Liver (tissue), 9 donors: Measurements from ENCODE around the gene ANTXR1. TPM values are rescaled to one million over a fixed set of nuclear protein-coding genes. Genes with fewer than 3 reads are reported as not detected.

Experiments
- DNase-seq: peaks from one replicate; pipeline ENCODE4 v3.0.0-alpha.2; 2017; ENCODE audit warnings: low spot score
- H3K27ac ChIP-seq, 2 donors: one replicate each; pipeline ENCODE4 v1.7.0; 2013; ENCODE audit warnings: inconsistent platforms in 2 of 2, low read length in 2 of 2, control low read depth in 1 of 2, low read depth in 1 of 2, mild to moderate bottlenecking in 1 of 2
- H3K27me3 ChIP-seq, 4 donors: one replicate each; pipeline versions ENCODE4 v1.6.1 to v1.7.0; 2013; ENCODE audit warnings: low read length in 3 of 4, inconsistent platforms in 1 of 4, mild to moderate bottlenecking in 1 of 4, moderate library complexity in 1 of 4; ENCODE audit not compliant: control insufficient read depth in 4 of 4, insufficient read depth in 4 of 4
- H3K36me3 ChIP-seq, 4 donors: one replicate each; pipeline versions ENCODE4 v1.6.1 to v1.7.0; 2013; ENCODE audit warnings: low read length in 3 of 4, mild to moderate bottlenecking in 3 of 4, low read depth in 1 of 4, moderate library complexity in 1 of 4; ENCODE audit not compliant: control insufficient read depth in 4 of 4, insufficient read depth in 3 of 4
- H3K4me1 ChIP-seq, 4 donors: one replicate each; pipeline versions ENCODE4 v1.6.1 to v1.7.0; 2013; ENCODE audit warnings: low read length in 3 of 4, mild to moderate bottlenecking in 3 of 4, moderate library complexity in 1 of 4; ENCODE audit not compliant: control insufficient read depth in 4 of 4, insufficient read depth in 4 of 4
- H3K4me3 ChIP-seq, 3 donors: one replicate each; pipeline versions ENCODE4 v1.6.1 to v1.7.0; 2013; ENCODE audit warnings: low read length in 3 of 3, control low read depth in 1 of 3, low read depth in 1 of 3, mild to moderate bottlenecking in 1 of 3
- H3K9ac ChIP-seq, 2 donors: one replicate each; pipeline ENCODE4 v1.7.0; 2013; ENCODE audit warnings: low read length in 2 of 2, mild to moderate bottlenecking in 2 of 2, moderate library complexity in 2 of 2, control low read depth in 1 of 2, low read depth in 1 of 2
- H3K9me3 ChIP-seq, 4 donors: one replicate each; pipeline versions ENCODE4 v1.6.1 to v1.7.0; 2013; ENCODE audit warnings: low read length in 3 of 4; ENCODE audit not compliant: control insufficient read depth in 4 of 4
- EGR1 ChIP-seq, 2 donors: IDR thresholded peaks; 2 replicates each; pipeline ENCODE4 v1.6.1; 2016 to 2018; ENCODE audit warnings: antibody characterized with exemption in 2 of 2, low read depth in 2 of 2
- FOXA2 ChIP-seq: IDR thresholded peaks from 2 replicates; pipeline ENCODE4 v1.6.1; 2016; ENCODE audit warnings: antibody characterized with exemption
- GABPA ChIP-seq, 2 donors: IDR thresholded peaks in 1 of 2; conservative IDR thresholded peaks in 1 of 2; 2 replicates each; pipeline ENCODE4 v1.6.1; 2016; ENCODE audit warnings: antibody characterized with exemption in 2 of 2, mild to moderate bottlenecking in 1 of 2, moderate library complexity in 1 of 2
- HNF4A ChIP-seq, 2 donors: conservative IDR thresholded peaks; 2 replicates each; pipeline ENCODE4 v1.6.1; 2016; ENCODE audit warnings: antibody characterized with exemption in 2 of 2, mild to moderate bottlenecking in 2 of 2
- HNF4G ChIP-seq: IDR thresholded peaks from 2 replicates; pipeline ENCODE4 v1.6.1; 2016; ENCODE audit warnings: antibody characterized with exemption
- JUND ChIP-seq, 2 donors: IDR thresholded peaks; 2 replicates each; pipeline ENCODE4 v1.6.1; 2016; ENCODE audit warnings: antibody characterized with exemption in 2 of 2
- NR2F2 ChIP-seq: IDR thresholded peaks from 2 replicates; pipeline ENCODE4 v1.6.1; 2016; ENCODE audit warnings: antibody characterized with exemption
- REST ChIP-seq: IDR thresholded peaks from 2 replicates; pipeline ENCODE4 v1.6.1; 2016; ENCODE audit warnings: antibody characterized with exemption, mild to moderate bottlenecking
- RXRA ChIP-seq, 2 donors: IDR thresholded peaks; 2 replicates each; pipeline ENCODE4 v1.6.1; 2017 to 2018; ENCODE audit warnings: antibody characterized with exemption in 2 of 2, mild to moderate bottlenecking in 1 of 2
- TAF1 ChIP-seq: conservative IDR thresholded peaks from 2 replicates; pipeline ENCODE4 v1.6.1; 2016; ENCODE audit warnings: antibody characterized with exemption, mild to moderate bottlenecking
- WGBS: extraction: QIAGEN DNeasy Blood & Tissue Kit; methylation state at CpG from one replicate; pipeline ENCODE4 v1.1.7; 2013; 5-methylcytosine and 5-hydroxymethylcytosine counted together
- polyA plus RNA-seq, 2 donors: library from polyadenylated mRNA; stranded (reverse) in 1 of 2; unstranded in 1 of 2; fragments of 200-250 nt in 1 of 2; fragments of >200 nt in 1 of 2; fragmentation: Nextera tagmentation in 1 of 2; extraction: Ambion mirVana in 1 of 2; gene quantifications; one replicate each; pipeline versions ENCODE4 v1.2.1 to v1.2.3, GENCODE V29; 2013 to 2015
- total RNA-seq, 2 donors: library from RNA; depleted of rRNA; stranded (reverse); fragments of >200 nt; gene quantifications; one replicate each; pipeline ENCODE4 v1.2.3, GENCODE V29; 2014
- TF ChIP-seq, protein P1 (sequence below): fragments of 150-350 bp; IDR thresholded peaks from 2 replicates; pipeline ENCODE4 v1.5.1; 2017; ENCODE audit warnings: improper control_type of control experiment, low read depth, low read length; ENCODE audit not compliant: missing input control
- donor health status: healthy.
- donor health status: healthy.
- donor health status: healthy.
- donor health status: healthy.
- donor health status: healthy.

The ANTXR1 gene
- total and polyA plus RNA-seq, 4 donors = 0.60 to 3.6 (median 1.8) TPM

DNA sequence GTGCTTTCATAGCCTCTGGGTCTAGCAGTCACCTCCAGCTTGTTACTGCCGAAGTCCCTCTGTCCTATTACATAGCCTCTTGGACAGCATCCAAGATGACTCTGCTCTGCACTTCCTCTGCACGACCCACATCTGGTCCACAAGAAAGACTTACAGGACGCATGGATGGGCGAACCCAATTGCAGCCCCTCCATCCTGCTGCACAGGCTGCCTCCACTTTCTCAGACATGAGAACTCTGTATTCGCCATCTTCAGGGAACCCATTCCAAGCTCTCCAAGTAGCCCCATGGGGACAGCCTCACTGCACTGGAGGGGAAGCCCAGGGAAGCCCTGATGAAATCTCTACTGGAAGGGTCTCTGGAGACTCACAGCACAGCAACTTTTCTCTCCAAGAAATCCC is 201.9 kb downstream of the ANTXR1 start:
- H3K27me3 ChIP-seq = no peaks in the 10 kb centered on the region
- no peaks in the 10 kb centered on the region for H3K9me3 ChIP-seq
- no peak overlapping the region for H3K27ac ChIP-seq
- no peak for DNase-seq
- TF ChIP-seq HNF4G (no peak), TAF1 (no peak), REST (no peak), FOXA2 (no peak), EGR1 (IDR thresholded peaks at IDR 0.05; ENCODE audit: low read depth in 2 of 2) (no peak), GABPA (IDR thresholded peaks at IDR 0.05 in 1 of 2, conservative IDR thresholded peaks at IDR 0.05 in 1 of 2) (no peak), RXRA (IDR thresholded peaks at IDR 0.05) (no peak), NR2F2 (no peak), JUND (IDR thresholded peaks at IDR 0.05) (no peak), HNF4A (conservative IDR thresholded peaks at IDR 0.05) (no peak)
- TF ChIP-seq, protein P1, sequence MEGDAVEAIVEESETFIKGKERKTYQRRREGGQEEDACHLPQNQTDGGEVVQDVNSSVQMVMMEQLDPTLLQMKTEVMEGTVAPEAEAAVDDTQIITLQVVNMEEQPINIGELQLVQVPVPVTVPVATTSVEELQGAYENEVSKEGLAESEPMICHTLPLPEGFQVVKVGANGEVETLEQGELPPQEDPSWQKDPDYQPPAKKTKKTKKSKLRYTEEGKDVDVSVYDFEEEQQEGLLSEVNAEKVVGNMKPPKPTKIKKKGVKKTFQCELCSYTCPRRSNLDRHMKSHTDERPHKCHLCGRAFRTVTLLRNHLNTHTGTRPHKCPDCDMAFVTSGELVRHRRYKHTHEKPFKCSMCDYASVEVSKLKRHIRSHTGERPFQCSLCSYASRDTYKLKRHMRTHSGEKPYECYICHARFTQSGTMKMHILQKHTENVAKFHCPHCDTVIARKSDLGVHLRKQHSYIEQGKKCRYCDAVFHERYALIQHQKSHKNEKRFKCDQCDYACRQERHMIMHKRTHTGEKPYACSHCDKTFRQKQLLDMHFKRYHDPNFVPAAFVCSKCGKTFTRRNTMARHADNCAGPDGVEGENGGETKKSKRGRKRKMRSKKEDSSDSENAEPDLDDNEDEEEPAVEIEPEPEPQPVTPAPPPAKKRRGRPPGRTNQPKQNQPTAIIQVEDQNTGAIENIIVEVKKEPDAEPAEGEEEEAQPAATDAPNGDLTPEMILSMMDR = no peak
- H3K36me3 ChIP-seq = no peaks in the 10 kb centered on the region
- H3K9ac ChIP-seq = no peak overlapping the region
- H3K4me3 ChIP-seq = no peak overlapping the region
- no peaks in the 10 kb centered on the region for H3K4me1 ChIP-seq
- 60% methylated on average over 5 of the region's 5 CpGs for WGBS

GRCh38 chr2:69216535-69217332 is 203.8 kb downstream of the ANTXR1 start:
- TF ChIP-seq NR2F2 (peak; percentile 71), HNF4G (no peak)
- H3K4me3 ChIP-seq = no peak overlapping the region
- H3K27ac ChIP-seq = no peak overlapping the region
- no peaks in the 10 kb centered on the region for H3K27me3 ChIP-seq
- 57% methylated on average over 4 of the region's 4 CpGs for WGBS
- no peak overlapping the region for H3K9ac ChIP-seq
- no peaks in the 10 kb centered on the region for H3K9me3 ChIP-seq
- H3K4me1 ChIP-seq = no peaks in the 10 kb centered on the region
- no peaks in the 10 kb centered on the region for H3K36me3 ChIP-seq
- DNase-seq = no peak
